ENCODE measurements around the gene TBC1D22B. TPM values are rescaled to one million over a fixed set of nuclear protein-coding genes. Genes with fewer than 3 reads are reported as not detected.
A peak's percentile ranks its signal among the peaks of the same experiment; 100 is the strongest.

The TBC1D22B gene
- total and polyA plus RNA-seq, 2 of the 13 experiments (the other 11 are each of a cell fraction or from before 2014, with no cell fraction given) = 9.7 to 12.9 TPM

GRCh38 chr6:37221585-37222124 is 35.9 kb upstream of the TBC1D22B start (continued):
- TF ChIP-seq ARID5B (CRISPR knock-in tag; IDR thresholded peaks at IDR 0.05) = no peak
- TF ChIP-seq RELA (CRISPR knock-in tag; IDR thresholded peaks at IDR 0.05) = no peak
- no peak for TF ChIP-seq ZNF460 (CRISPR knock-in tag; IDR thresholded peaks at IDR 0.05; ENCODE audit: borderline replicate concordance)
- no peak for TF ChIP-seq POGK (CRISPR knock-in tag; conservative IDR thresholded peaks at IDR 0.05)
- no peak for TF ChIP-seq ZNF703 (CRISPR knock-in tag; IDR thresholded peaks at IDR 0.05; ENCODE audit: borderline replicate concordance)
- TF ChIP-seq CC2D1A (CRISPR knock-in tag; IDR thresholded peaks at IDR 0.05) = no peak
- TF ChIP-seq SETDB1 (CRISPR knock-in tag; IDR thresholded peaks at IDR 0.05; ENCODE audit: borderline replicate concordance) = no peak
- no peak for TF ChIP-seq STAT5B (CRISPR knock-in tag; IDR thresholded peaks at IDR 0.05)
- TF ChIP-seq ZNF263 (CRISPR knock-in tag; IDR thresholded peaks at IDR 0.05) = peak; percentile 90
- no peak for TF ChIP-seq GZF1 (CRISPR knock-in tag; IDR thresholded peaks at IDR 0.05)
- no peak for TF ChIP-seq ZNF710 (CRISPR knock-in tag; IDR thresholded peaks at IDR 0.05; ENCODE audit: borderline replicate concordance)
- TF ChIP-seq ZKSCAN8 (CRISPR knock-in tag; IDR thresholded peaks at IDR 0.05; ENCODE audit: borderline replicate concordance) = no peak
- TF ChIP-seq ZNF432 (CRISPR knock-in tag; IDR thresholded peaks at IDR 0.05; ENCODE audit: borderline replicate concordance) = no peak
- no peak for TF ChIP-seq CREB1 (IDR thresholded peaks at IDR 0.05)
- no peak for TF ChIP-seq CREB1 (CRISPR knock-in tag; IDR thresholded peaks at IDR 0.05)
- TF ChIP-seq XBP1 (CRISPR knock-in tag; IDR thresholded peaks at IDR 0.05) = no peak
- no peak for TF ChIP-seq NCOA1 (CRISPR knock-in tag; IDR thresholded peaks at IDR 0.05)
- no peak for TF ChIP-seq TFAP4 (IDR thresholded peaks at IDR 0.05; ENCODE audit: borderline replicate concordance, low read depth)
- TF ChIP-seq ZNF234 (CRISPR knock-in tag; conservative IDR thresholded peaks at IDR 0.05) = no peak
- TF ChIP-seq RBFOX2 (IDR thresholded peaks at IDR 0.05; ENCODE audit: low read depth, low read length) = no peak
- no peak for TF ChIP-seq KDM5A (IDR thresholded peaks at IDR 0.05; ENCODE audit: borderline replicate concordance, low read length)

All from HepG2 (cell line).